Activated B cell treated with CpG ODN at 0.5 μM for 24 hours (primary cell): Measurements from ENCODE around the gene PHACTR1. TPM values are rescaled to one million over a fixed set of nuclear protein-coding genes. Genes with fewer than 3 reads are reported as not detected.

ENCODE experiments used
- ATAC-seq: fragments of 200-7000 bp; cut with Tn5 transposase; one replicate; pipeline ENCODE4 v1.10.0; 2021; ENCODE audit warnings: low read depth, mild to moderate bottlenecking, moderate library complexity
- CTCF ChIA-PET: fragments of 350-600 bp; sonication (Branson Sonifier 250); formaldehyde crosslinking; loops from one replicate; lab custom pipeline; 2021; ENCODE audit warnings: antibody characterized with exemption; lab: Charles Lee
- POLR2A ChIA-PET: fragments of 350-600 bp; sonication (Branson Sonifier 250); formaldehyde crosslinking; loops from one replicate; lab custom pipeline; 2021; ENCODE audit warnings: antibody characterized with exemption; lab: Charles Lee
- DNase-seq: peaks from one replicate; pipeline ENCODE4 v3.0.0; 2022
- H3K27ac Mint-ChIP-seq: one replicate; pipeline ENCODE4 v1.8.0; 2020; ENCODE audit warnings: mixed read lengths
- H3K27me3 Mint-ChIP-seq: one replicate; pipeline ENCODE4 v1.8.0; 2021; ENCODE audit warnings: mixed read lengths
- H3K36me3 Mint-ChIP-seq: one replicate; pipeline ENCODE4 v1.8.0; 2021; ENCODE audit warnings: low read depth, mixed read lengths
- H3K4me1 Mint-ChIP-seq: one replicate; pipeline ENCODE4 v1.8.0; 2021; ENCODE audit warnings: mixed read lengths
- H3K4me3 Mint-ChIP-seq: one replicate; pipeline ENCODE4 v1.8.0; 2020; ENCODE audit warnings: mild to moderate bottlenecking, mixed read lengths
- H3K9me3 Mint-ChIP-seq: one replicate; pipeline ENCODE4 v1.8.0; 2020; ENCODE audit warnings: mixed read lengths
- CTCF ChIP-seq: fragments of 200-600 bp; IDR thresholded peaks from one replicate; pipeline ENCODE4 v1.8.0; 2022; ENCODE audit warnings: antibody characterized with exemption, mild to moderate bottlenecking
- intact Hi-C: fragments of 100-400 bp; cut with micrococcal nuclease; formaldehyde crosslinking; loops from one replicate; pipeline ENCODE4 v1.15.1; 2024
- total RNA-seq: library from RNA; stranded (reverse); gene quantifications from 2 replicates; pipeline ENCODE4 v1.2.3, GENCODE V29; 2022

Gene PHACTR1
- total RNA-seq, 1 donor from 2014 or later: 115 TPM

GRCh38 chr6:13007744-13008143 is 291.2 kb downstream of the PHACTR1 start:
- no peak overlapping the region for H3K4me3 Mint-ChIP-seq
- peaks cover 45% of the 10 kb centered on the region for H3K27me3 Mint-ChIP-seq
- no peaks in the 10 kb centered on the region for H3K36me3 Mint-ChIP-seq
- ChIA-PET POLR2A (no interaction called here), CTCF (no interaction called here)
- no peak for DNase-seq
- H3K4me1 Mint-ChIP-seq: peaks cover 4% of the 10 kb centered on the region
- no peak for ATAC-seq
- H3K27ac Mint-ChIP-seq: no peak overlapping the region
- no peaks in the 10 kb centered on the region for H3K9me3 Mint-ChIP-seq
- intact Hi-C loops: no loop called here
- no peak for TF ChIP-seq CTCF

- POLR2A ChIA-PET: no interaction called here
- Mint-ChIP-seq H3K4me3 (no peak overlapping the region), H3K9me3 (no peaks in the 10 kb centered on the region), H3K27ac (no peak overlapping the region), H3K27me3 (peaks cover 50% of the 10 kb centered on the region), H3K36me3 (no peaks in the 10 kb centered on the region), H3K4me1 (peaks cover 11% of the 10 kb centered on the region)
- ATAC-seq: no peak
- DNase-seq: no peak
- intact Hi-C loops: no loop called here
- no peak for TF ChIP-seq CTCF
- CTCF ChIA-PET: no interaction called here
Observed at GRCh38 chr6:13009031-13009430, 292.5 kb downstream of the PHACTR1 start.

GRCh38 chr6:13009461-13009860 is 292.9 kb downstream of the PHACTR1 start:
- Mint-ChIP-seq H3K36me3 (no peaks in the 10 kb centered on the region), H3K27ac (no peak overlapping the region), H3K4me1 (peaks cover 11% of the 10 kb centered on the region), H3K9me3 (no peaks in the 10 kb centered on the region), H3K27me3 (peaks cover 52% of the 10 kb centered on the region), H3K4me3 (no peak overlapping the region)
- ATAC-seq (no peak), DNase-seq (no peak)
- no peak for TF ChIP-seq CTCF
- intact Hi-C loops: no loop called here
- POLR2A ChIA-PET: no interaction called here
- CTCF ChIA-PET: no interaction called here

- H3K27me3 Mint-ChIP-seq: peaks cover 55% of the 10 kb centered on the region
- CTCF ChIA-PET: no interaction called here
Observed at GRCh38 chr6:13011612-13012146, 295.1 kb downstream of the PHACTR1 start.

GRCh38 chr6:13012296-13012695 is 295.7 kb downstream of the PHACTR1 start:
- DNase-seq: no peak
- H3K9me3 Mint-ChIP-seq: no peaks in the 10 kb centered on the region
- ChIA-PET POLR2A (no interaction called here), CTCF (no interaction called here)
- H3K4me1 Mint-ChIP-seq: peaks cover 11% of the 10 kb centered on the region
- peaks cover 52% of the 10 kb centered on the region for H3K27me3 Mint-ChIP-seq
- TF ChIP-seq CTCF: no peak
- ATAC-seq: no peak
- no peaks in the 10 kb centered on the region for H3K36me3 Mint-ChIP-seq
- no peak overlapping the region for H3K4me3 Mint-ChIP-seq
- no peak overlapping the region for H3K27ac Mint-ChIP-seq
- intact Hi-C loops: no loop called here

More at GRCh38 chr6:13011612-13012146, 295.1 kb downstream of the PHACTR1 start:
- POLR2A ChIA-PET: no interaction called here
- DNase-seq (no peak), ATAC-seq (no peak)
- Mint-ChIP-seq H3K27ac (no peak overlapping the region), H3K4me3 (no peak overlapping the region), H3K9me3 (no peaks in the 10 kb centered on the region), H3K36me3 (no peaks in the 10 kb centered on the region), H3K4me1 (peaks cover 11% of the 10 kb centered on the region)
- TF ChIP-seq CTCF: no peak
- intact Hi-C loops: no loop called here
